ENCODE measurements around the gene SPP2.
A peak's percentile ranks its signal among the peaks of the same experiment; 100 is the strongest.

SPP2 gene, protein sequence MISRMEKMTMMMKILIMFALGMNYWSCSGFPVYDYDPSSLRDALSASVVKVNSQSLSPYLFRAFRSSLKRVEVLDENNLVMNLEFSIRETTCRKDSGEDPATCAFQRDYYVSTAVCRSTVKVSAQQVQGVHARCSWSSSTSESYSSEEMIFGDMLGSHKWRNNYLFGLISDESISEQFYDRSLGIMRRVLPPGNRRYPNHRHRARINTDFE

DNA sequence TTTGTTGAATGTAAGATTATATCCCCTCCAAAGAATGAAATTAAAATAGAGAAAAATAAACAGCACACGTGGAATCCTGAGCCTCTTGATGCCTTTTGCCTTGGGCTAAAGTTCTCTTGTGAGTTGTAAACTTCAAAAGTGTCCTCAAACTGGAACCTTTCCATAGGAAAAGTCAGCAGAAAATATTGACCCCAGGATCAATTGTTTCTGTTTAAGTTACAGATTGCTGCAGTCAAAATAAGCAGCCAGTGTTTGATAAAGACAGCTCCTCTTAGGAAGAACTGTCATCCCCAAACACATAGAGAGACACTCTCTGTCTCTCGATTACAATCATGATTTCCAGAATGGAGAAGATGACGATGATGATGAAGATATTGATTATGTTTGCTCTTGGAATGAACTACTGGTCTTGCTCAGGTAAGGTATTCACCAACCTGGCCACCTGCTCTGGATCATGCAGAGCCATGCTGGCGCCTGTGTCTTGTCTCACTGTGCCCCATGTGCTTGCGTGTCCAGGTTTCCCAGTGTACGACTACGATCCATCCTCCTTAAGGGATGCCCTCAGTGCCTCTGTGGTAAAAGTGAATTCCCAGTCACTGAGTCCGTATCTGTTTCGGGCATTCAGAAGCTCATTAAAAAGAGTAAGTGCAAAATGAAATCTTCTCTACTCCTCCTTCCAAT, at the start of gene SPP2:
TSS of gene SPP2 (plus strand) at position 248 of the 681 bp plus-strand sequence. CDS start at position 333, 85 bp downstream.
- TF ChIP-seq, protein P1, sequence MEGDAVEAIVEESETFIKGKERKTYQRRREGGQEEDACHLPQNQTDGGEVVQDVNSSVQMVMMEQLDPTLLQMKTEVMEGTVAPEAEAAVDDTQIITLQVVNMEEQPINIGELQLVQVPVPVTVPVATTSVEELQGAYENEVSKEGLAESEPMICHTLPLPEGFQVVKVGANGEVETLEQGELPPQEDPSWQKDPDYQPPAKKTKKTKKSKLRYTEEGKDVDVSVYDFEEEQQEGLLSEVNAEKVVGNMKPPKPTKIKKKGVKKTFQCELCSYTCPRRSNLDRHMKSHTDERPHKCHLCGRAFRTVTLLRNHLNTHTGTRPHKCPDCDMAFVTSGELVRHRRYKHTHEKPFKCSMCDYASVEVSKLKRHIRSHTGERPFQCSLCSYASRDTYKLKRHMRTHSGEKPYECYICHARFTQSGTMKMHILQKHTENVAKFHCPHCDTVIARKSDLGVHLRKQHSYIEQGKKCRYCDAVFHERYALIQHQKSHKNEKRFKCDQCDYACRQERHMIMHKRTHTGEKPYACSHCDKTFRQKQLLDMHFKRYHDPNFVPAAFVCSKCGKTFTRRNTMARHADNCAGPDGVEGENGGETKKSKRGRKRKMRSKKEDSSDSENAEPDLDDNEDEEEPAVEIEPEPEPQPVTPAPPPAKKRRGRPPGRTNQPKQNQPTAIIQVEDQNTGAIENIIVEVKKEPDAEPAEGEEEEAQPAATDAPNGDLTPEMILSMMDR (IDR thresholded peaks at IDR 0.05; ENCODE audit: control insufficient read depth, insufficient read depth, low read depth, low read length, missing control alignments): no peak
- no peak for DNase-seq (ENCODE audit: low read depth)
- H3K4me3 ChIP-seq (ENCODE audit: control insufficient read depth, low read depth, low read length): no peak within 1 kb of the TSS

DNA sequence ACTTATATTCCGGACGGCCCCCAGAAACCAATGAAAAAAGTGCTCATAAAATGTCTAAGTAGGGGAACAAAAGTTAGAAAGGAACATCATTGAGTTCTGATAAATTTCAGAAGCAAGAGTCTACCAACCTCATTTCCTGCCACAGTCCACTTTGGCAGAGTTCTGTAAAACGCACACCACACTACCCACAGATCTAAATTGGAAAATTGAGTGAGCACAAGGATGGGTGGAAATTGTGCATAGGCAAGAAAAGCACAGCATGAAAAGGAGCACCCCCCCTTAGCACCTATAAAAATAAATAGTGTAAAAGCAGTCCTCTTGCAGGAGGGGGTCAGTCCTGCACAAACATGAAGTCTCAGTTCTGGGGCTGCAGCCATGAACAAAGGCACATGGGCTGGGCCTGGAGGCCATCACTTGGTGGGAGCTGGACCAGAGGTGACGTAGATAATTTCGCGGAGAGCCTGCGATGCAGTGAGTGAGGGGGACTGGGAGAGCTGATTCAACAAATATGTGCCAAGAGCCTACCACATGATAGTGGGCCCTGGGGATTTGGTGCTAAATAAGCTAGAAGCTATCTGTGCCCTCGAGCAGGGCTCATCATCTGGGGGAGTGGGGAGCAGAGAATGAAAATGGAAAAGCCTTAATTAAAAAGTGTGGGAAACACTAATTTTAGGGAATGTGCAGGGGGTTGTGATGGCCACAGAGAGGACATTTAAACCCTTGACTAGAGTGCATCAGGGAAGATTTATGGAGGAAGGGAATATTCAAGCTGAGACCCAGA, 48.9 kb upstream of the SPP2 start:
- H3K4me3 ChIP-seq (ENCODE audit: control insufficient read depth, low read depth, low read length): no peak overlapping the region
- TF ChIP-seq, protein P1 (IDR thresholded peaks at IDR 0.05; ENCODE audit: control insufficient read depth, insufficient read depth, low read depth, low read length, missing control alignments): no peak
- no peak for DNase-seq (ENCODE audit: low read depth)

DNA sequence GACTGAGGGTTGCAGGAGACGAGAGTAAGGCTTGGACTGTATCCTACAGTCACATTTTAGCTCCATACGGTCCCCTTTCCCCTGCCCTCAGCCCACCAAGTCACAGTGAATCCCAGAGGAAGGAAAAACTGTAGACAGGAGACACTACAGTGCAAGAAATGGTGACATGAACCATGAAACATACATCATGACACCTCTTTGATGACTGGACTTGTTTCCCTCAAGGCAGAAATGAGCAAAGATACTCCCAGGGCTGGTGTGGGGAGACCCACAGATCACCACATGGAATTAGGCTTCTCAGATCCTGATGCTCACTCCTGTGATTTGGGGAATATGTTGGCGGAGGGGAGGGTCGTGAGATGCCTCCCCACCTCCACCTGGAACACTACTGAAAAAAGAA, 48.2 kb upstream of the SPP2 start:
- TF ChIP-seq, protein P1 (IDR thresholded peaks at IDR 0.05; ENCODE audit: control insufficient read depth, insufficient read depth, low read depth, low read length, missing control alignments): no peak
- no peak for DNase-seq (ENCODE audit: low read depth)
- no peak overlapping the region for H3K4me3 ChIP-seq (ENCODE audit: control insufficient read depth, low read depth, low read length)

DNA sequence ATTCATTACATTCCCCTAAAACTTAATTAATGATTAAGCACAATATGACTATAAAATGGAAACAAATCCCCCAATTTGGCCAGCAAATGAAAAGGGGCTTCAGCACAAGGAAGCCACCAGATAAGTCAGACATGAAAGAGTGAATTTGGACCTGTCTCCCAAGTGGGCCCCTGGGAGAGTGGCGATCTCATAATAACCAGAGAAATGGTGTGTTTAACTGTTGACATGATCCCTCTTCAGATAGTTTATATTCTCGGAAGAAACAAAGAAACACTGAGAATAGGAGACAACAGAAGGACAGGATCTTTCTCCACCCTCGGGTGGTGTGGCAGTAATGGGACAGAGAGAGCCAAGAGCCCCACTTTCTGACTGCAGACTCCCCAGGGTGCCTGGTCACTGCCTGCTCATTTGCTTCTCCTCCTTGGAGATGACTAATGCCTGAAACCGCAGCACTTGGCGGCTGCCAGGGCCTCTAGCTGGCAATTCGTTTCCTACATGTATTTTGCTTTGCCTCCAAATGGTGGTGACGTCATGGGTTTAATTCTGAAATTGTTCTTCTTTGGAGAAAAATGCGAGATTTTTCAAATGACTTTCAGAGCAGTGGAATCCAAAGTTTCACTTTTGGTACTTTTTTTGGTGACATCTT, 46.4 kb upstream of the SPP2 start:
- TF ChIP-seq, protein P1 (IDR thresholded peaks at IDR 0.05; ENCODE audit: control insufficient read depth, insufficient read depth, low read depth, low read length, missing control alignments): no peak
- H3K4me3 ChIP-seq (ENCODE audit: control insufficient read depth, low read depth, low read length): no peak overlapping the region
- DNase-seq (ENCODE audit: low read depth): peak; percentile 78

DNA sequence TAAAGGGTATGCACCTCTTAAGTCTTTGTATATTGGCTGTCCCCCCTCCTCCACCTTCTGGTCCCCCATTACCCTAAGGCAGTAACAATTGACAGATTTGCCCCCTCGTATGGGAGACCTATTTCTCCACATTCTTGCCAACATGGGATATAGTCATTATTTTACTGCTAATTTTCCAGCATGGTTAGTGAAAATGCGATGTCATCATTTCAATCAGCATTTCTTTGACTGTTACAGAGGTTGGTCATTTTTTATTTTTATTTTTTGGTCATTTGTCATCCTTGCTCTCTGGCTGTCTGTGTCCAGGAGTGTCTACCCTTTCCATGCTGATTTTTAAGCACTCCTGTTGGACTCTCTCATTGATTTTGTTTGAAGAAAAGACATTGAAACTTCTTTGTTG, 45.4 kb upstream of the SPP2 start:
- no peak for DNase-seq (ENCODE audit: low read depth)
- no peak overlapping the region for H3K4me3 ChIP-seq (ENCODE audit: control insufficient read depth, low read depth, low read length)
- TF ChIP-seq, protein P1 (IDR thresholded peaks at IDR 0.05; ENCODE audit: control insufficient read depth, insufficient read depth, low read depth, low read length, missing control alignments): no peak

DNA sequence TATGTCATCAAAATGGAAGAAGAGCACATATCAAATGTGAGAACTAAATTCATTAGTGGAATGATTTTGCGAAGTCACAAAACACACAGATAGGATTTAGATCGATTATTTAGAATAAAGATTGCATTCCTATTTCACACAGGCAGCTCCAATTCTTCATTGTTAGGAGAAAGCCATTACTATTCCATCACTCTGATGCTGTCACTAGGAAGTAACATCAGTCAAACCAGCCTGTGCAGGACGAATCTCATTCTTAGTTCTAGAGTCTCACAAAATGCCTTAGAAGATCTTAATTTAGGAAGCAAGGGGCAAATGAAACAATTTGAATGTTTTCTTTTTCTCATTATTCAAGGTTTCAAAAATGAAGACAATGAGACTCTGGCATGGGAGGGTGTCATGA, 44.0 kb upstream of the SPP2 start:
- DNase-seq (ENCODE audit: low read depth): no peak
- no peak overlapping the region for H3K4me3 ChIP-seq (ENCODE audit: control insufficient read depth, low read depth, low read length)
- TF ChIP-seq, protein P1 (IDR thresholded peaks at IDR 0.05; ENCODE audit: control insufficient read depth, insufficient read depth, low read depth, low read length, missing control alignments): no peak

Data from AG09309 (cell line).